D721Med (cell line): Measurements from ENCODE around the gene C10orf105.

Source experiments
- DNase-seq: peaks from one replicate; pipeline ENCODE4 v3.0.0; 2011; ENCODE audit warnings: low spot score; ENCODE audit not compliant: insufficient read length
- FAIRE-seq: peaks from 2 replicates; lab custom pipeline; 2011; peaks lifted over from hg19 to GRCh38; lab: Jason Lieb, UNC
- CTCF ChIP-seq: IDR thresholded peaks from 2 replicates; pipeline ENCODE4 v1.5.1; 2012; ENCODE audit warnings: mild to moderate bottlenecking, control low read depth; ENCODE audit not compliant: insufficient read depth; ENCODE audit errors: missing control alignments

Gene C10orf105

DNA sequence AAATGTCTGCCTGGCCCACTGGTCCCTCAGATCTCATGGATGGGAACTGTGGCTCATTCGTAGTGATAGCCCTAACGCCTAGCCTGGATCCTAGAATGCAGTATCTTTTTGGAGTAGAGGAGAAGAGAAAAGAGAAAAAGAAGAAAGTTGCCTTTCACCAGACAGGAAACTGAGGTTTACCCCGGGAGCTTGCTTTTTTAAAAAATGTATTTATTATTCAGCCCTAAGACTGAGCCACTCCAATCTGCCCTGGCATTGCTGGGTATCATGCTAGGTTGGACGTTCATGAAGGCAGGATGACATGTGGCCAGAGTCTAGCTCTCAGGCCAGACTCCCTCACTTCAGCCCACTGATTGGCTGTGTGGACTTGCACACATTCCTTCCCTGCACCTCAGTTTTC lies 21.5 kb upstream of the C10orf105 start:
- FAIRE-seq, result no peak
- DNase-seq, result no peak
- TF ChIP-seq CTCF, result no peak

- no peak for TF ChIP-seq CTCF
- FAIRE-seq, result no peak
- no peak for DNase-seq
Measured at GRCh38 chr10:71740069-71740653, 20.6 kb upstream of the C10orf105 start.

DNA sequence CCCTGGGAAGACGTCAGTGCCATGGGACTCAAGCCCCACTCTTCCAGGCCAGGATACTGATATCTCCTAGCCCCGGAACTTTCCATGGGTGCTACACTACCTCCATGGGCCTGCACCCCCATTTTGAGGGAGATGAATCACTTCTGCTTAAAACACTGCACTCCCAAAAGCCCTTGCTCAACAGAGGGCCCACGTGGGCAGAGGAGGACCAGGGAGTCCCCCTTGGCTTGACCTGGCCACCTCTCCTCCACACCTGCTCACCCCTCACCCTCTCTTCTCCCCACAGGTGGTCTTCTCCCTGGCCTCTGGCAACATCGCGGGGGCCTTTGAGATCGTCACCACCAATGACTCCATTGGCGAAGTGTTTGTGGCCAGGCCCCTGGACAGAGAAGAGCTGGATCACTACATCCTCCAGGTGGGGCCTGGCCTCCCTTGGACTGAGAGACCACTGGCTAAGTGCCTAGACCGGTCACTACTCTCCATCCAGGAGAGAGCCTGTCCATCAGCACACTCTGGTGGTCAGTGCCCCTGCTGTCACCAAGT lies 19.9 kb upstream of the C10orf105 start:
- DNase-seq (no peak), FAIRE-seq (no peak)
- no peak for TF ChIP-seq CTCF

DNA sequence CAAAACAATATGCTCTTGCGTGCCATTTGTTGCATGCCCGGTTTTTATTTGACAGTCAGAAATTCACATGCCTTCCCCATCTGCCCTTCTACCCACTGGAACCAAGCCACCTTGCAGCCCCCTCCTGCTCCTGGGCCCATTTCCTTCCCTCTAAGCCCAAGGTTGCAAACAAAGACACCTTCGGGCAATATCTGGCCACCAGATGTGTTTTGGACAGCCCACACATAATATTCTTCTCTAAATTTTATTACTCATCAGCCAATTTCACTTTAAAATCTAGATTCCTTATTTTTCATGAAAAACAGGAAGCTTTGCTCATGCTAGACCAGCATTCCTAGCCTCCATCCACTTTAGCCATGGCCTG lies 18.2 kb upstream of the C10orf105 start:
- no peak for TF ChIP-seq CTCF
- DNase-seq, result no peak

DNA sequence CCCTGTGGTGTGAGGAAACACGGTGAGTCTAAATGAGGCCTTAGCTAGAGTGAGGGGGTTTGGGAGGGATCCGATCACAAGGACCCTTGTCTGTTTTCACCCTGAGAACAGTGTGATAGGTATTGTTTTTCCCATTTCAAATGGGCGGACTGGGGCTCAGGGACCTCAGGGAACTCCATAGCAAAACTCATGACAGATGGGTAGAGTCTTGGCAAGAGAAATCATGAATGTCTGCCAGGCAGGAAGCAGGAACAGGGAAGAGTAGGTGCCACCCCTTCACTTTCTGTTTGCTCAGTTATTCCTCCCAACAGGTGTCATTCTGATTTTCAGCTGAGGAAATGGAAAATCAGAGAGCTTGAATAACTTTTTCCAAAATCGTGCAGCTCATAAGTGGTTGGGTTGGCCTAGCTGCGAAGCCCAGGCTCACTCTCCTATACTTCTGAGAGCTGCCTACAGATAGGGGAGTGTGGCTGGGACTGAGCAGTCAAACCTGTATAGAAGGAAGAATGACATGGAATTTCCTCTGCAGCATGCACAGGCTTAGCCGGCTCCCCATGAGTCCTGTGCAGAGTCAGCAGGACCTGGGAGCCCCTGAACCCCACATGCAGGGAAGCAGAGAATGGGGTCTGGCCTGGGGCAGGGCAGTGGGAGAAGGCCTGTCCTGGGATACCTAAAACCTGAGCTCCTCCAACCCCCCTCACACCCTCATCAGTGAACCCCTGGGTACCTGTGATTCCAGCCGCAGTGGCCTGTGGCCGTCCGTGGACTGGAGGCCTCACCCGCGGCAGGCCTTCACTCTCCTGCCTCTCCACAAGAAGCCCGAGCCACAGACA lies 17.6 kb upstream of the C10orf105 start:
- FAIRE-seq (no peak), DNase-seq (no peak)
- TF ChIP-seq CTCF, result no peak

More for the DNA sequence above, 18.2 kb upstream of the C10orf105 start:
- FAIRE-seq, result no peak

GRCh38 chr10:71736570-71736952 lies 17.0 kb upstream of the C10orf105 start:
- FAIRE-seq (no peak), DNase-seq (no peak)
- no peak for TF ChIP-seq CTCF
